GM23248 (cell line): ENCODE results near the gene GABBR1. TPM values are rescaled to one million over a fixed set of nuclear protein-coding genes. Genes with fewer than 3 reads are reported as not detected.

Experiments
- DNase-seq: peaks from one replicate; pipeline ENCODE4 v3.0.0-alpha.2; 2015
- H2AFZ ChIP-seq: fragments of 200-600 bp; sonication (generic); 2 replicates; pipeline ENCODE4 v1.6.1; 2016; ENCODE audit warnings: antibody characterized with exemption
- H3F3A ChIP-seq: fragments of 200-600 bp; sonication (generic); 2 replicates; pipeline ENCODE4 v1.6.1; 2016; ENCODE audit warnings: mild to moderate bottlenecking, antibody characterized with exemption, mixed run types; ENCODE audit not compliant: insufficient read depth
- H3K27ac ChIP-seq: fragments of 200-600 bp; sonication (generic); 2 replicates; pipeline ENCODE4 v1.5.1; 2016; ENCODE audit warnings: mild to moderate bottlenecking
- H3K27me3 ChIP-seq: fragments of 200-600 bp; sonication (generic); replicated peaks from 2 replicates; pipeline ENCODE4 v1.6.1; 2016; ENCODE audit warnings: mild to moderate bottlenecking; ENCODE audit not compliant: insufficient read depth
- H3K36me3 ChIP-seq: fragments of 200-600 bp; sonication (generic); 2 replicates; pipeline ENCODE4 v1.6.1; 2016; ENCODE audit warnings: low read depth, mild to moderate bottlenecking
- H3K4me1 ChIP-seq: fragments of 200-600 bp; sonication (generic); 2 replicates; pipeline ENCODE4 v1.6.1; 2016; ENCODE audit warnings: mild to moderate bottlenecking; ENCODE audit not compliant: insufficient read depth
- H3K4me2 ChIP-seq: fragments of 200-600 bp; sonication (generic); one replicate; pipeline ENCODE4 v1.6.1; 2016; ENCODE audit warnings: mild to moderate bottlenecking; ENCODE audit not compliant: unreplicated experiment
- H3K4me3 ChIP-seq: fragments of 200-600 bp; sonication (generic); 2 replicates; pipeline ENCODE4 v1.5.1; 2016; ENCODE audit warnings: mild to moderate bottlenecking
- H3K79me2 ChIP-seq: fragments of 200-600 bp; sonication (generic); 2 replicates; pipeline ENCODE4 v1.6.1; 2016; ENCODE audit warnings: mild to moderate bottlenecking; ENCODE audit not compliant: insufficient read depth
- H3K9ac ChIP-seq: fragments of 200-600 bp; sonication (generic); 2 replicates; pipeline ENCODE4 v1.6.1; 2016; ENCODE audit warnings: mild to moderate bottlenecking
- H3K9me2 ChIP-seq: fragments of 200-600 bp; sonication (generic); 2 replicates; pipeline ENCODE4 v1.6.1; 2016; ENCODE audit warnings: mixed run types, mild to moderate bottlenecking, moderate library complexity; ENCODE audit not compliant: insufficient read depth
- H3K9me3 ChIP-seq: fragments of 200-600 bp; sonication (generic); one replicate; pipeline ENCODE4 v1.6.1; 2017; ENCODE audit warnings: low read depth
- H4K20me1 ChIP-seq: fragments of 200-600 bp; sonication (generic); 2 replicates; pipeline ENCODE4 v1.6.0; 2016; ENCODE audit not compliant: insufficient read depth
- EZH2 ChIP-seq: fragments of 200-600 bp; sonication (generic); IDR thresholded peaks from 2 replicates; pipeline ENCODE4 v1.6.1; 2018; ENCODE audit warnings: antibody characterized with exemption, mild to moderate bottlenecking; ENCODE audit not compliant: insufficient read depth, poor library complexity, severe bottlenecking
- EZH2phosphoT487 ChIP-seq: fragments of 200-600 bp; sonication (generic); IDR thresholded peaks from 2 replicates; pipeline ENCODE4 v1.6.1; 2018; ENCODE audit warnings: antibody characterized with exemption, moderate library complexity, mild to moderate bottlenecking, low read depth; ENCODE audit not compliant: insufficient read depth
- WGBS, 2 experiments: methylation state at CpG; one replicate each; pipeline ENCODE4 v1.1.6; 2015 to 2017; ENCODE audit warnings: low lambda C conversion rate in 2 of 2, low coverage in 1 of 2; ENCODE audit errors: missing lambda C conversion rate in 2 of 2; 5-methylcytosine and 5-hydroxymethylcytosine counted together
- in situ Hi-C: fragments of 300-500 bp; cut with MboI; formaldehyde crosslinking; loops from 2 replicates; pipeline ENCODE4 v1.15.0; 2020
- polyA plus RNA-seq: library from polyadenylated mRNA; unstranded; fragments of >200 nt; fragmentation: Nextera tagmentation; extraction: Ambion mirVana; gene quantifications from 2 replicates; pipeline ENCODE4 v1.2.1, GENCODE V29; 2016
- total RNA-seq: library from RNA; depleted of rRNA; stranded (reverse); fragments of >200 nt; shearing (Covaris generic); gene quantifications from 2 replicates; pipeline ENCODE4 v1.2.3, GENCODE V29; 2014

The GABBR1 gene
- total and polyA plus RNA-seq, 2 experiments from 2014 or later: 5.3 to 6.1 TPM

- Histone ChIP-seq H3K9ac (no peak within 1 kb of the TSS), H3K36me3 (no peaks in the 10 kb centered on the region), H3K9me3 (no peaks in the 10 kb centered on the region), H3K4me1 (no peaks in the 10 kb centered on the region), H3K79me2 (no peaks in the 10 kb centered on the region), H3F3A (no peaks in the 10 kb centered on the region), H3K27me3 (peaks cover 14% of the 10 kb centered on the region), H3K4me3 (no peak within 1 kb of the TSS), H3K27ac (no peak within 1 kb of the TSS), H3K4me2 (no peak within 1 kb of the TSS), H2AFZ (no peak within 1 kb of the TSS; the same call in 1 of the 2 replicates), H3K9me2 (no peaks in the 10 kb centered on the region), H4K20me1 (no peaks in the 10 kb centered on the region)
- no peak for TF ChIP-seq EZH2
- TF ChIP-seq EZH2phosphoT487: no peak
- in situ Hi-C loops: no loop called here
- 33% methylated on average over 6 of the region's 6 CpGs for WGBS, 2 experiments
- DNase-seq: no peak
Measured at GRCh38 chr6:29559524-29560287, 73.3 kb downstream of the GABBR1 start, which contains the start of gene UBD. Gene UBD, minus strand, starts transcription at chr6:29559732. Its CDS starts 31 bp downstream, at chr6:29559701.

GRCh38 chr6:29558439-29559079 lies 74.4 kb downstream of the GABBR1 start:
- Histone ChIP-seq H4K20me1 (no peaks in the 10 kb centered on the region), H2AFZ (no peak overlapping the region; the same call in 1 of the 2 replicates), H3K79me2 (no peaks in the 10 kb centered on the region), H3K4me3 (no peak overlapping the region), H3K27me3 (peaks cover 24% of the 10 kb centered on the region), H3K9ac (no peak overlapping the region), H3K4me2 (no peak overlapping the region), H3K36me3 (no peaks in the 10 kb centered on the region), H3K9me2 (no peaks in the 10 kb centered on the region), H3F3A (no peaks in the 10 kb centered on the region), H3K4me1 (no peaks in the 10 kb centered on the region), H3K9me3 (no peaks in the 10 kb centered on the region), H3K27ac (no peak overlapping the region)
- DNase-seq: no peak
- WGBS, 2 experiments: 71 to 75% methylated on average over 22 of the region's 22 CpGs
- TF ChIP-seq EZH2phosphoT487 (no peak), EZH2 (no peak)
- in situ Hi-C loops: no loop called here

- H3F3A ChIP-seq: no peaks in the 10 kb centered on the region
- H2AFZ ChIP-seq: no peak overlapping the region
- no peaks in the 10 kb centered on the region for H3K79me2 ChIP-seq
- no peaks in the 10 kb centered on the region for H3K36me3 ChIP-seq
- no peaks in the 10 kb centered on the region for H3K4me1 ChIP-seq
- no peak for TF ChIP-seq EZH2phosphoT487
- TF ChIP-seq EZH2: no peak
- H3K27me3 ChIP-seq: peaks cover 28% of the 10 kb centered on the region
- H3K4me3 ChIP-seq: no peak overlapping the region
- no peak overlapping the region for H3K27ac ChIP-seq
- H3K4me2 ChIP-seq: no peak overlapping the region
- H3K9ac ChIP-seq: no peak overlapping the region
- no peaks in the 10 kb centered on the region for H3K9me3 ChIP-seq
- in situ Hi-C loops: no loop called here
- H3K9me2 ChIP-seq: no peaks in the 10 kb centered on the region
- no peak for DNase-seq
- H4K20me1 ChIP-seq: no peaks in the 10 kb centered on the region
Measured at GRCh38 chr6:29557320-29557719, 75.7 kb downstream of the GABBR1 start.

- WGBS, 2 experiments: 65 to 82% methylated on average over 5 of the region's 5 CpGs
- no peak for TF ChIP-seq EZH2
- no peak for TF ChIP-seq EZH2phosphoT487
- Histone ChIP-seq H3K4me3 (no peak overlapping the region), H3K4me2 (no peak overlapping the region), H3K9me2 (no peaks in the 10 kb centered on the region), H3K27ac (no peak overlapping the region), H3K4me1 (no peaks in the 10 kb centered on the region), H2AFZ (no peak overlapping the region), H3K36me3 (no peaks in the 10 kb centered on the region), H3F3A (no peaks in the 10 kb centered on the region), H3K27me3 (peaks cover 24% of the 10 kb centered on the region), H3K79me2 (no peaks in the 10 kb centered on the region), H4K20me1 (no peaks in the 10 kb centered on the region), H3K9me3 (no peaks in the 10 kb centered on the region), H3K9ac (no peak overlapping the region)
- no peak for DNase-seq
- in situ Hi-C loops: no loop called here
Measured at GRCh38 chr6:29554764-29555163, 78.2 kb downstream of the GABBR1 start.
